ENCODE results near the gene PEAK1. TPM values are rescaled to one million over a fixed set of nuclear protein-coding genes. Genes with fewer than 3 reads are reported as not detected.

PEAK1 gene
- total RNA-seq, 1 donor from 2014 or later = 27.7 TPM

DNA sequence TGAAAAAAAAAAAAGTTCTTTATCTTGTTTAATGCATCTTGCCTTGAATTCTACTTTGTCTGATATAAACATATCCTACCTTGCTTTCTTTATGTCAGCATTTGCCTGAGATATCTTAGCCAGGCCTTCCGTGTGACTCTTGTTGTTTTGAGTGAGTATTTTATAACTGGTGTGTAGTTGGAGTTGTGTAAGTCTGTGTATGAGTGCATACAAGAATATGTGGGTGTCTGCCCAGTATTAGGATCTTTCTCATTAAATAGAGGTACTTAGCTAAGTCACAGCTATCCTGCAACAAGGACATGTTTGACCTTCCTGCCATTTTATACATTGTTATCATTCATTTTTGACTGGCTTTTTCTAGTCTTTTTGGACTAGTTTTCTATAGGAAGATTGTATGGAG is 326.5 kb downstream of the PEAK1 start:
- intact Hi-C loops (cut with DNase I) = no loop called here
- TF ChIP-seq POLR2A (IDR thresholded peaks at IDR 0.05) (no peak), POLR2AphosphoS5 (IDR thresholded peaks at IDR 0.05; ENCODE audit: insufficient read depth in 1 of 2, low read depth in 1 of 2) (no peak)
- TF ChIP-seq, protein P1, sequence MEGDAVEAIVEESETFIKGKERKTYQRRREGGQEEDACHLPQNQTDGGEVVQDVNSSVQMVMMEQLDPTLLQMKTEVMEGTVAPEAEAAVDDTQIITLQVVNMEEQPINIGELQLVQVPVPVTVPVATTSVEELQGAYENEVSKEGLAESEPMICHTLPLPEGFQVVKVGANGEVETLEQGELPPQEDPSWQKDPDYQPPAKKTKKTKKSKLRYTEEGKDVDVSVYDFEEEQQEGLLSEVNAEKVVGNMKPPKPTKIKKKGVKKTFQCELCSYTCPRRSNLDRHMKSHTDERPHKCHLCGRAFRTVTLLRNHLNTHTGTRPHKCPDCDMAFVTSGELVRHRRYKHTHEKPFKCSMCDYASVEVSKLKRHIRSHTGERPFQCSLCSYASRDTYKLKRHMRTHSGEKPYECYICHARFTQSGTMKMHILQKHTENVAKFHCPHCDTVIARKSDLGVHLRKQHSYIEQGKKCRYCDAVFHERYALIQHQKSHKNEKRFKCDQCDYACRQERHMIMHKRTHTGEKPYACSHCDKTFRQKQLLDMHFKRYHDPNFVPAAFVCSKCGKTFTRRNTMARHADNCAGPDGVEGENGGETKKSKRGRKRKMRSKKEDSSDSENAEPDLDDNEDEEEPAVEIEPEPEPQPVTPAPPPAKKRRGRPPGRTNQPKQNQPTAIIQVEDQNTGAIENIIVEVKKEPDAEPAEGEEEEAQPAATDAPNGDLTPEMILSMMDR (IDR thresholded peaks at IDR 0.05) = no peak
- Histone ChIP-seq H3K27ac (no peak overlapping the region), H3K4me1 (no peaks in the 10 kb centered on the region), H3K36me3 (no peaks in the 10 kb centered on the region), H3K9me3 (no peaks in the 10 kb centered on the region), H3K4me3 (no peak overlapping the region), H3K27me3 (no peaks in the 10 kb centered on the region)
- no peak for DNase-seq (ENCODE audit: extremely low spot score in 2 of 2)

DNA sequence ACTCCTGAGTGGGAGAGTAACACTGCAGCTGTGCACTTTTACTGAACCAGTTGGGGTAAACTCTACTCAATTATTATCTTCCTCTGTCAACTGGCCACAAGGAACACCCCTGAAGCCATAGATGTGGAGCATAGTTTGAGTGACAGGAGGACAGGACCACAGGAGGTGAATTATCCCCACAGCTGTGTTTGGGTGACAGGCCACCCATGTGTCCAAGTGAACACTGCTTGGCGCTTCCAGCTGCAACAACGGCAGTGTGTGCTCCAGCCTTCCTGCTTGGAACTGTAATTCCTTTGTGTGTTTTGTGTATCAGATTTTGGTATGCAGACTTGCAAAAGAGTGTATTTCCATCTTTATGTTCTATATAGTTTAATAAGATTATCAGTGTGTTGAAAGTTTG is 328.8 kb downstream of the PEAK1 start:
- no peak for DNase-seq (ENCODE audit: extremely low spot score in 2 of 2)
- H3K27ac ChIP-seq = no peak overlapping the region
- no peaks in the 10 kb centered on the region for H3K9me3 ChIP-seq
- no peaks in the 10 kb centered on the region for H3K36me3 ChIP-seq
- TF ChIP-seq, protein P1 (IDR thresholded peaks at IDR 0.05) = no peak
- TF ChIP-seq POLR2A (IDR thresholded peaks at IDR 0.05) (no peak), POLR2AphosphoS5 (IDR thresholded peaks at IDR 0.05; ENCODE audit: insufficient read depth in 1 of 2, low read depth in 1 of 2) (no peak)
- H3K27me3 ChIP-seq = no peaks in the 10 kb centered on the region
- intact Hi-C loops (cut with DNase I) = no loop called here
- no peak overlapping the region for H3K4me3 ChIP-seq
- H3K4me1 ChIP-seq = no peaks in the 10 kb centered on the region

DNA sequence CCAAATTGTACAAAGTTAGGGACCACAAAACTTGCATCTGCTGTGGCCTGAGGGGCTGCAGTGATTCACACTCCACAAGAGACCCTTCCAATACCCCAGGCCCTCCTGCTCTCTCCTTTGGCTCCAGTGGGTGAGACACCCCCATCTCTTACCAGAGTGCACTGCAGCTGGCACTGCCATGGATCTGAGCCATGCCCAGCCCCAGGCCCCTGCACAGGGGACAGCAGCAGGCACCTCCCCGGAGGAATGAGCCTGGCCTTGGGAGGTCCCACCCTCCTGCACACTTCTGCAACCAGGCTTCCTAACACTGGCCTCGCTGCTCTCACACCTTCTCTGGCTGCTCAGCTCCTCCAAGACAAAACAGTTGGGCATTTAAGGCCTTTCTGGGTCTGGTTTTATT is 332.7 kb downstream of the PEAK1 start:
- intact Hi-C loops (cut with DNase I) = no loop called here
- Histone ChIP-seq H3K4me3 (no peak overlapping the region), H3K36me3 (no peaks in the 10 kb centered on the region), H3K9me3 (no peaks in the 10 kb centered on the region), H3K4me1 (peaks cover 10% of the 10 kb centered on the region), H3K27ac (no peak overlapping the region), H3K27me3 (no peaks in the 10 kb centered on the region)
- no peak for DNase-seq (ENCODE audit: extremely low spot score in 2 of 2)
- TF ChIP-seq POLR2A (IDR thresholded peaks at IDR 0.05) (no peak), POLR2AphosphoS5 (IDR thresholded peaks at IDR 0.05; ENCODE audit: insufficient read depth in 1 of 2, low read depth in 1 of 2) (no peak)
- TF ChIP-seq, protein P1 (IDR thresholded peaks at IDR 0.05) = no peak

DNA sequence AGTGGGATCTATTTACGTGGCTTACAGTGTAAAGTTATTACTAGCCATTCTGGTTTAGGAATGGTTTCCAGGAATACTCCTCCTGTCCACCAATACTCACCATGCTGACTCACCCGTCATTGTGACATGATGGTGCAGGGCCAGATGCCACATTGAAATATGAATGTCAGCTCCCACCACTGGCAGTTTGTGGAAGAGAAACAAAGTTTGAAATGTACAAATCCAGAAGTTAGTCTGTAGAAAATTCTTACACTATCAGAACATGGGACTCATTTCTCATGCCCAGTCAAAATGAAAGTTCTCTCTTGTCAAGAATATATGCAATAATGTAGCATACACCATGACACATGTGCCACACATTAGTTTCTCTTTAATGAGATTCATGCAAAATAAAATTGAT is 334.6 kb downstream of the PEAK1 start:
- intact Hi-C loops (cut with DNase I) = no loop called here
- no peaks in the 10 kb centered on the region for H3K9me3 ChIP-seq

DNA sequence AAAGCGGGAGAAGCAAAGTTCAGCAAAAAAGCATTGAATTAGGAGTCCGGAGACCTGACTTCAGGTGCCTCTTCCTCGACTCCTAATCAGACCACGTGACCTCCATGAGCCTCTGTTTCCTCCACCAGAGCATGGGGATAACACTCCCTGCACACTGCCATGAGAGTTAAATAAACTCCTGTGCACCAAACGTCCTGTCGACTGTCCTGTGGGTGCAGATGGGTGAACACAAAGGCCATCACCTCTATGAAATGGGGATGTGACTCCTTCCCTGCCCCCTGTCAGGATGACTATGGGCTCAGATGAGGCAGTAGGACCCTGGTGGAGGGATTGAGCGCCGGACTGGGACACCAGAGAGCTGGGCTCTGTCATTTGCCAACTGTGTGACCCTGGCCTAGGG is 335.5 kb downstream of the PEAK1 start:
- TF ChIP-seq POLR2AphosphoS5 (IDR thresholded peaks at IDR 0.05; ENCODE audit: insufficient read depth in 1 of 2, low read depth in 1 of 2) (no peak), POLR2A (IDR thresholded peaks at IDR 0.05) (no peak)
- TF ChIP-seq, protein P1 (IDR thresholded peaks at IDR 0.05) = no peak
- Histone ChIP-seq H3K4me1 (peaks cover 10% of the 10 kb centered on the region), H3K27me3 (no peaks in the 10 kb centered on the region), H3K4me3 (no peak overlapping the region), H3K27ac (no peak overlapping the region), H3K36me3 (no peaks in the 10 kb centered on the region), H3K9me3 (no peaks in the 10 kb centered on the region)
- DNase-seq (ENCODE audit: extremely low spot score in 2 of 2) = no peak
- intact Hi-C loops (cut with DNase I) = no loop called here

More for the DNA sequence above, 334.6 kb downstream of the PEAK1 start:
- Histone ChIP-seq H3K4me1 (peaks cover 10% of the 10 kb centered on the region), H3K4me3 (no peak overlapping the region), H3K27ac (no peak overlapping the region), H3K36me3 (no peaks in the 10 kb centered on the region), H3K27me3 (no peaks in the 10 kb centered on the region)
- no peak for DNase-seq (ENCODE audit: extremely low spot score in 2 of 2)
- TF ChIP-seq, protein P1 (IDR thresholded peaks at IDR 0.05) = no peak
- TF ChIP-seq POLR2AphosphoS5 (IDR thresholded peaks at IDR 0.05; ENCODE audit: insufficient read depth in 1 of 2, low read depth in 1 of 2) = no peak

Measured in vagina (tissue), 2 donors.